Stomach (tissue), 4 donors: ENCODE data around the gene PHETA1.

Experiments used
- POLR2A ChIP-seq, 4 donors: fragments of 450-650 bp; IDR thresholded peaks; one replicate each; pipeline ENCODE4 v1.6.1; 2016; ENCODE audit warnings: antibody characterized with exemption in 4 of 4, control low read depth in 2 of 4, mild to moderate bottlenecking in 1 of 4, moderate library complexity in 1 of 4
- TF ChIP-seq, protein P1 (sequence below), 7 experiments: fragments of 450-650 bp in 4 of 7; fragments of 200-600 bp in 3 of 7; sonication (generic) in 3 of 7; IDR thresholded peaks; one replicate each; pipeline ENCODE4 v1.5.1; 2016 to 2019; ENCODE audit warnings: antibody characterized with exemption in 7 of 7, control low read depth in 2 of 7, mild to moderate bottlenecking in 1 of 7

GRCh38 chr12:111417290-111417689 lies 48.4 kb upstream of the PHETA1 start:
- TF ChIP-seq, protein P1, sequence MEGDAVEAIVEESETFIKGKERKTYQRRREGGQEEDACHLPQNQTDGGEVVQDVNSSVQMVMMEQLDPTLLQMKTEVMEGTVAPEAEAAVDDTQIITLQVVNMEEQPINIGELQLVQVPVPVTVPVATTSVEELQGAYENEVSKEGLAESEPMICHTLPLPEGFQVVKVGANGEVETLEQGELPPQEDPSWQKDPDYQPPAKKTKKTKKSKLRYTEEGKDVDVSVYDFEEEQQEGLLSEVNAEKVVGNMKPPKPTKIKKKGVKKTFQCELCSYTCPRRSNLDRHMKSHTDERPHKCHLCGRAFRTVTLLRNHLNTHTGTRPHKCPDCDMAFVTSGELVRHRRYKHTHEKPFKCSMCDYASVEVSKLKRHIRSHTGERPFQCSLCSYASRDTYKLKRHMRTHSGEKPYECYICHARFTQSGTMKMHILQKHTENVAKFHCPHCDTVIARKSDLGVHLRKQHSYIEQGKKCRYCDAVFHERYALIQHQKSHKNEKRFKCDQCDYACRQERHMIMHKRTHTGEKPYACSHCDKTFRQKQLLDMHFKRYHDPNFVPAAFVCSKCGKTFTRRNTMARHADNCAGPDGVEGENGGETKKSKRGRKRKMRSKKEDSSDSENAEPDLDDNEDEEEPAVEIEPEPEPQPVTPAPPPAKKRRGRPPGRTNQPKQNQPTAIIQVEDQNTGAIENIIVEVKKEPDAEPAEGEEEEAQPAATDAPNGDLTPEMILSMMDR (IDR thresholded peaks at IDR 0.05): no peak
- no peak for TF ChIP-seq POLR2A (IDR thresholded peaks at IDR 0.05)
